Spinal cord (tissue), 10 donors: ENCODE results near the gene GALNT10. TPM values are rescaled to one million over a fixed set of nuclear protein-coding genes. Genes with fewer than 3 reads are reported as not detected.
A peak's percentile ranks its signal among the peaks of the same experiment; 100 is the strongest.

Experiments
- DNase-seq, 6 donors: peaks; one replicate each; pipeline versions ENCODE4 v3.0.0 to v3.0.0-alpha.2; 2013 to 2015; ENCODE audit warnings: low spot score in 6 of 6, low read depth in 4 of 6
- H3K27ac ChIP-seq: one replicate; pipeline ENCODE4 v1.5.1; 2013; ENCODE audit warnings: low read depth, low read length, control low read depth
- H3K27me3 ChIP-seq: one replicate; pipeline ENCODE4 v1.6.1; 2013; ENCODE audit warnings: low read length; ENCODE audit not compliant: control insufficient read depth, insufficient read depth
- H3K36me3 ChIP-seq: one replicate; pipeline ENCODE4 v1.6.1; 2013; ENCODE audit warnings: low read length; ENCODE audit not compliant: control insufficient read depth, insufficient read depth
- H3K4me1 ChIP-seq: one replicate; pipeline ENCODE4 v1.6.1; 2013; ENCODE audit warnings: low read length; ENCODE audit not compliant: control insufficient read depth, insufficient read depth
- H3K4me3 ChIP-seq: one replicate; pipeline ENCODE4 v1.5.1; 2013; ENCODE audit warnings: low read depth, low read length, control low read depth
- H3K9me3 ChIP-seq: one replicate; pipeline ENCODE4 v1.6.1; 2013; ENCODE audit warnings: low read length; ENCODE audit not compliant: control insufficient read depth, insufficient read depth
- WGBS: methylation state at CpG from one replicate; pipeline ENCODE4 v1.1.5; 2013; ENCODE audit warnings: missing lambda C conversion rate; ENCODE audit not compliant: insufficient coverage; 5-methylcytosine and 5-hydroxymethylcytosine counted together
- polyA plus RNA-seq, 2 donors: library from polyadenylated mRNA; unstranded; fragments of 120-200 nt; gene quantifications; one replicate each; pipeline ENCODE4 v1.2.1, GENCODE V29; 2013; ENCODE audit not compliant: insufficient read length in 2 of 2
- total RNA-seq, 2 donors: library from RNA; depleted of rRNA in 1 of 2; stranded (reverse); fragments of 120-200 nt in 1 of 2; fragments of >200 nt in 1 of 2; gene quantifications; one replicate each; pipeline versions ENCODE4 v1.2.3 to v1.2.4, GENCODE V29; 2013 to 2014
- donor health status: healthy.

The GALNT10 gene
- total and polyA plus RNA-seq, 4 donors: 17.2 to 31.2 (median 22.5) TPM

DNA sequence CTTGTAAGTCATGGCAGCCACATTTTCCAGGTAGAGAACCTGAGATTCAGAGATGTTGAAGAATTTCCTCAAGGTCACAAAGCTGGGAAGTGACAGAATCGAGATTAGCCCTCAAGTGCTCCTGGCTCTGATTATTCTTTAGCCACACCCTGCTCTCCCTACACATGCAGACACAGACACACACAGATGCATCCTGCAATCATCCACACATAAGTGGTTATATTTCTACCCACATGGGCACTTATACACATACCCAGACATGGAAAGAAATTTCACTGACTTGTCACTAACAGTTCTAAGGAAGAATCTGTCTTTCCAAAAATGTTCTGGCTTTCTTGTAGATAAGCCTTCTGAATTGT is 32.2 kb upstream of the GALNT10 start:
- H3K4me1 ChIP-seq: peaks cover 5% of the 10 kb centered on the region
- no peak overlapping the region for H3K27ac ChIP-seq
- no peak overlapping the region for H3K4me3 ChIP-seq
- WGBS: 86% methylated on average over 1 of the region's 1 CpG
- H3K36me3 ChIP-seq: no peaks in the 10 kb centered on the region
- H3K9me3 ChIP-seq: no peaks in the 10 kb centered on the region
- DNase-seq: no peak
- peaks cover 3% of the 10 kb centered on the region for H3K27me3 ChIP-seq

DNA sequence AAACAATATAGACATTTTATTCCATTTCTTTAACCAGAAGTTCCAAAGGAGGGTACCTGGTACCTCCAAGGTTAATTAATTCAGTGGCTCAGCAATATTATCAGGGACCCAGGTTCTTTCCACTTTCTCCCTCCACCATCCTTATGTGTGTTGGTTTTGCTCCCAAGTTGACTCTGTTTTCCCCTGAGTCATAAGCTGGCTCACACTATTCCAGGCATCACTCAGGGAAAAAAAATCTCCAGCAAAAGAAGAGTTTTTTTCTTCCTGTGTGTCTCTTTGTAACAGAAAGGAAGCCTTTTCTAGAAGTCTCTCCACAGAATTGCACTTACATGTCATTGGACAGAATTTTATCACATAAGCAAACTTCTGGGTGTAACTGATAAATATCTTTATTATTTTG is 31.2 kb upstream of the GALNT10 start:
- H3K4me3 ChIP-seq: no peak overlapping the region
- no peak for DNase-seq
- peaks cover 3% of the 10 kb centered on the region for H3K27me3 ChIP-seq
- H3K9me3 ChIP-seq: no peaks in the 10 kb centered on the region
- no peak overlapping the region for H3K27ac ChIP-seq
- no peaks in the 10 kb centered on the region for H3K36me3 ChIP-seq
- peaks cover 5% of the 10 kb centered on the region for H3K4me1 ChIP-seq

DNA sequence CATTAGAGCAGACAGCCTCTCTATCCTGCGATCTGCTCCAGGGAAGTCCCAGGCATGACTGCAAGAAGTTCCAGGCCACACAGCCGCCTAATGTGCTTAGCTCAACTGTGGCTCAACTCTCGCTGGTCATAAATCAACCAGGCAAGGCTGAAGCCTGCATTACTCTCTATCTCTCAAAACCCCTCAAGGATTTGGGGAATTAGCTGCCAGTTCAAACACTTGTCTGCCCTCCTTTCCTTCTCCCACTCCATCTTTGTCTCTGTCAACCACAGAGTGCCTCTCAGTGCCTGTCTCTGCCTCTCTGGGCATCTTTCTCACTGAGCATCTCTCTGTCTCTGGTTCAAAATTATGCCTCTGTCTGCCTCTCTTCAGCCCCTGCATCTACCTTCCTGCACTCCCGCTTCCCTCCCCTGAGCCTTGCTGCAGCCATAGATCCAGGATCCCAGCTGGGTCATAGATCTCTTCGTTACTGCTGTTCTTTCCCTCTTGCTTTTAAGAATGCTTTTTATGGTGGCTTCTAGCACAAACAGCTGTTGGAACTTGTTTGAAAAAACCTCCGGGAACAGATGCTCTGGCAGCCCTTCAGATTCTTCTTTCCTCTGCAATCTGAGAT is 27.9 kb upstream of the GALNT10 start:
- H3K27ac ChIP-seq: peak overlapping the region; percentile 51
- WGBS: 40% methylated on average over 5 of the region's 6 CpGs
- H3K4me1 ChIP-seq: peaks cover 10% of the 10 kb centered on the region
- H3K9me3 ChIP-seq: no peaks in the 10 kb centered on the region
- peak in 2 of 6 donors; percentile 45 to 87 for DNase-seq
- no peak overlapping the region for H3K4me3 ChIP-seq
- H3K36me3 ChIP-seq: no peaks in the 10 kb centered on the region
- peaks cover 2% of the 10 kb centered on the region for H3K27me3 ChIP-seq

DNA sequence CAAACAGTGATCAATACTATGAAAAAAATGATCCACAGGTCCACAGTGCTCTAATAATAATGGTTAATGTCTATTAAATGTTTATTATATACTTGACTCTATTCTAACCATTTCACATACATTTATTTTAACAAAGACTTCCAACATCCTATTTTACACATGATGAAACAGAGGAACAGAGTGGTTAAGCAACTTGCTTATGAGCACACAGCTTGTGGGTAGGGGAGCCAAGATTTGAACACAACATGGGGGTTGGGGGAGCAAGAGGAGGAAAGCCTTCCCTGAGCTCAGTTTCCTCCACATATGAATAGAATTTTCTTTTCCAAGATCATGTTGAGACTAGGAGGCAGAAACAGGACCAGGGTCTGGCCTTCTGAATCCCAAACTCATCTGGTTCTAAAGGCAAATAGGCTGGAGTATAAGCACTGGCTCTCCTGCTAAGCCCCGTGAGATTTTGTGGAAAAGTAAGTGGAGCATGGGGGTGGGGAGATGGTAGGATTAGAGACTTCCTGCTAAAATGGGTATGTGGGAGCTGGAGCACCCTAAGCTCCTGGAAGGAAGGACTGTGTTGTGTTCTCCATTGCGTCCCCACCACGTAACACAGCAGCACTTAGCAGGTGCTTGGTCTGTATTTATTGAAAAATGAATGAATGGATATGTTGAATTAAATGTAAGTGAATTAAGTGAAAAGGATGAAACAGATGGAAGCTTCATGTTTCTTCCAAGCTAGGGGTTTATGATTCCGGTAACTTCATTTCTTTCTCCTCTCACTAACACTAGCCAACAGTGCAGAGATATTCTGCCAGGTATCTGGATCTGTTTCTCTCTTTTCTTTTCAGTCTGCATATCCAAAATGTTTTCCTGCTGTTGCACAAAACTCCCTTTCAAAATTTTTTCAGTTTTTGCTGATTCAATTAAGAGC is 26.9 kb upstream of the GALNT10 start:
- Histone ChIP-seq H3K9me3 (no peaks in the 10 kb centered on the region), H3K27ac (no peak overlapping the region), H3K4me1 (peaks cover 14% of the 10 kb centered on the region), H3K27me3 (peaks cover 2% of the 10 kb centered on the region), H3K4me3 (no peak overlapping the region), H3K36me3 (no peaks in the 10 kb centered on the region)
- DNase-seq: no peak
- 72% methylated on average over 3 of the region's 4 CpGs for WGBS

DNA sequence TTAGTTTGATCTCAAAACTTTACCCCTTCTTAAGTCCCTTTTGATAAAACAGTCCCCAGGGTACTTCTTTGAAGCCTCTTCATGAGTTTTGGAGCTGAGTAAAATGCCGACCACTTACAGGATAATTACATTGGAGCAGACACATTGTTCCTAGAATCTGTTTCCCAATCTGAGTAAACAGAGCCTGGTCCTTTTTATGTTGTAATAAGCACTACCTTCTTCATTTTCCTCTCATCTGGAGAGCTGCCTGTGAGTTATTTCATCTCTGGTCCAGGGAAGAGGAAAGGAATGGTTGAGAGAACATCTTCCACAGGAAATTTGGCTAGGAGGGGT is 26.3 kb upstream of the GALNT10 start:
- DNase-seq: peak in 1 of 6 donors; percentile 43
- no CpG with 5 or more reads among the region's 1 CpG for WGBS
- Histone ChIP-seq H3K27me3 (peaks cover 2% of the 10 kb centered on the region), H3K9me3 (no peaks in the 10 kb centered on the region), H3K36me3 (no peaks in the 10 kb centered on the region), H3K4me3 (no peak overlapping the region), H3K27ac (no peak overlapping the region), H3K4me1 (peaks cover 17% of the 10 kb centered on the region)

DNA sequence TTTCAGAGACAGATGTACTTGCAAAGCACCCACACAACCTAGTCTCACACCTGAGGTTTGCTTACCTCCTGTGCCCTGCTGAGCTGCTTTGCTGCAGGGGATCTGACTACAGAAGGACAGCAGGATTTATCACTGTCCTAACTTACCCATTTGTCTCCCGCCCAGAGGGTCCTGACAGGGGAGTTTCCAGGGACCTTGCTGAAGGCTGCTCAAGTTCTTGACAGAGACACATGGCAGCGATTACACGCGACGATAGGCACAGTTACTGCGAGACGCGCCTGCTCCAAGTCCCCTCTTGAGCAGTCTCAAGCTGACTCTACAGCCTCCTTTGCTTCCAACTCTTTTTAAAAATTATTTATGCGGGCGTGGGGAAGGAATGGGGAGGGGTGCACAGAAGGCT is 24.6 kb upstream of the GALNT10 start:
- Histone ChIP-seq H3K4me3 (no peak overlapping the region), H3K36me3 (no peaks in the 10 kb centered on the region), H3K9me3 (no peaks in the 10 kb centered on the region), H3K27ac (no peak overlapping the region), H3K27me3 (peaks cover 2% of the 10 kb centered on the region), H3K4me1 (peaks cover 17% of the 10 kb centered on the region)
- peak in 2 of 6 donors; percentile 31 to 59 for DNase-seq
- WGBS: 9% methylated on average over 8 of the region's 10 CpGs

DNA sequence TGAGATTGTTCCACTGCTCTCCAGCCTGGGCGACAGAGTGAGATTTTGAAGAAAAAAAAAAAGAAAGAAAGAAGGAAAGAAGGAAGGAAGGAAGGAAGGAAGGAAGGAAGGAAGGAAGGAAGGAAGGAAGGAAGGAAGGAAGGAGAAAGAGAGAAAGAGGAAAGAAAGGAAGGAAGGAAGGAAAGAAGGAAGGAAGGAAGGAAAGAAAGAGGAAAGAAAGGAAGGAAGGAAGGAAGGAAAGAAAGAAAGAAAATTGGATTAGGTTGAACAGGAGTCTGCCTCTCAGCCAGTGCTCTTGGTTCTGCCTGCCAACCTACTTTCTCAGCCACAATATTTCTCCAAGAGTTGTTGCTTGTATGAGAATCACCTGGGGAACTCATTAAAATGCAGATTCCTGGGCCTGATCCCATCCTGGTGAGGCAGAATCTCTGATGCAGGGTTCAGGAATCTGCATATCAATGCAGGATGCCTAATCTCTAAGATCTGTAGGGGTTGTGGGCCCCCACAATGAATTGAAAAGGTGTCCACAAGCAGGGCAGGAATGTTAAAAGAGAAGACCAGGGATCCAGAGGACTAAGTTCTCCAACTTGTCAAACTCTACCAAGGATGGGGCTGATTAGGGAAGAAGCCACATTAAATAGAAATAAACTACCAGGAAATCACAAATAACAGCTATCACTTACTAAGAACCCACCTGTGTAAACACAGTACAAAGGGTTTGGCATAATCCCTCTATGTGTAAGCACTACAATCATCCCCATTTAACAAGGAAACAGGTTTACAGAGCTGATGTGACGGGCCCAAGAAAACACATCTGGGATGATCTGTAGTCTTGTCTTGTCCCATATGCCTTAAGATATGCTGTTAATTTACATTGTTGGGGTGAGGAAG is 23.4 kb upstream of the GALNT10 start:
- 58% methylated on average over 2 of the region's 2 CpGs for WGBS
- no peak for DNase-seq
- H3K9me3 ChIP-seq: no peaks in the 10 kb centered on the region
- H3K27ac ChIP-seq: no peak overlapping the region
- H3K27me3 ChIP-seq: peaks cover 2% of the 10 kb centered on the region
- no peak overlapping the region for H3K4me3 ChIP-seq
- H3K36me3 ChIP-seq: no peaks in the 10 kb centered on the region
- peaks cover 17% of the 10 kb centered on the region for H3K4me1 ChIP-seq

DNA sequence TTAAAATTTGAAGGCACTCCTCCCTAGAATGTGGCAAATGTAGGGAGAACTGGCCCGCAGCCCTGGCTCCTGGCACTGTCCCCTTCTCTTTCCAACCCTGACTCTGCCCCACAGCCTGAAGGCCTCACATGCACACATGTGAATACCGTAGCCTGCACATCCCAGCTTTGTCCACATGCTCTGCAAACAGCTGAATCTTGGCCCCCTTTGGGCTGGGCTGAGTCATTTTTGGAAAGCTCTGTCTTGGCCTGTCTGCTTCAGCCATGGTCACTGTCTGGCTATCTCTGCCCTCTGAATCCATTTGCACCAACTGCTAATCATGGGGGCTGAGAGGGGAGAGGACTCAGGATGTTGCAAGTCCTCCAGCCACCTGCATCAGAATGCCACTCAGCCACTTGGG is 22.1 kb upstream of the GALNT10 start:
- no peak overlapping the region for H3K4me3 ChIP-seq
- H3K27ac ChIP-seq: no peak overlapping the region
- H3K9me3 ChIP-seq: no peaks in the 10 kb centered on the region
- H3K4me1 ChIP-seq: peaks cover 12% of the 10 kb centered on the region
- peaks cover 4% of the 10 kb centered on the region for H3K27me3 ChIP-seq
- no peak for DNase-seq
- H3K36me3 ChIP-seq: no peaks in the 10 kb centered on the region
- WGBS: 76% methylated on average over 2 of the region's 2 CpGs

DNA sequence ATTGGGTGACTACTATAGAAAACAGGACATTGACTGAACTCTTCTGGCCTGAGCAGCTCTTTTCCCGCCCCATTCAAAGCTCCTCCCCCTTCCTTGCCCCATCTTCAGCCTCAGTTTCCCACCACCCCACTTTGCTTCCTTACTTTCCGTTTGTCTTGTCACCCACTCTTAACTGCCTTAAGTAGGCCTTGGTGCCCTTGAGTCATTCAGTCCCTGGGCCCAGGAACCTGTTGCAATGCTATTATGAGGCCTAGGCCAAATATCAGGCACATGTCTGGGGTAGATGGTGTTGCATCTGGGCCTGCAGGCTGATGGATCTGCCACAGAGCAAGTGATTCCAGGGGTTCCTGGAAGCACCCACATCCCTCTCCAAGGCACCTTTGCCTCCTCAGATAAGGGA is 17.7 kb upstream of the GALNT10 start:
- no peak overlapping the region for H3K4me3 ChIP-seq
- H3K27me3 ChIP-seq: peaks cover 2% of the 10 kb centered on the region
- DNase-seq: no peak
- WGBS: 100% methylated on average over 2 of the region's 2 CpGs
- no peaks in the 10 kb centered on the region for H3K9me3 ChIP-seq
- no peaks in the 10 kb centered on the region for H3K36me3 ChIP-seq
- no peak overlapping the region for H3K27ac ChIP-seq
- peaks cover 7% of the 10 kb centered on the region for H3K4me1 ChIP-seq
